Left ventricle myocardium inferior (tissue), 1 donor: ENCODE results near the gene KDM2A. TPM values are rescaled to one million over a fixed set of nuclear protein-coding genes. Genes with fewer than 3 reads are reported as not detected.

Source experiments
- DNase-seq: peaks from one replicate; pipeline ENCODE4 v3.0.0-alpha.2; 2020
- H3K27ac ChIP-seq: fragments of 200-600 bp; replicated peaks from 2 replicates; pipeline ENCODE4 v1.8.0; 2021
- H3K27me3 ChIP-seq: fragments of 200-600 bp; 2 replicates; pipeline ENCODE4 v1.8.0; 2021; ENCODE audit warnings: low read depth
- H3K36me3 ChIP-seq: fragments of 200-600 bp; 2 replicates; pipeline ENCODE4 v1.8.0; 2021
- H3K4me1 ChIP-seq: fragments of 200-600 bp; 2 replicates; pipeline ENCODE4 v1.8.0; 2021
- H3K4me3 ChIP-seq: fragments of 200-600 bp; 2 replicates; pipeline ENCODE4 v1.8.0; 2021; ENCODE audit warnings: mild to moderate bottlenecking, moderate library complexity
- H3K9me3 ChIP-seq: fragments of 200-600 bp; replicated peaks from 2 replicates; pipeline ENCODE4 v1.8.0; 2021
- CTCF ChIP-seq: fragments of 200-600 bp; IDR thresholded peaks from 2 replicates; pipeline ENCODE4 v1.8.0; 2021; ENCODE audit warnings: antibody characterized with exemption, mild to moderate bottlenecking, borderline replicate concordance
- intact Hi-C: fragments of 100-400 bp; cut with micrococcal nuclease; formaldehyde crosslinking; loops from one replicate; pipeline ENCODE4 v1.11.0; 2022
- long read RNA-seq: library from polyadenylated mRNA; unstranded; transcript quantifications from one replicate; pipeline ENCODE4 v2.0.0, GENCODE V29; 2021
- total RNA-seq: library from RNA; stranded (reverse); fragmentation: NEBNext Ultra II Directional; extraction: Animal tissue kit (Norgen Biotek cat#: 25700); gene quantifications from one replicate; pipeline ENCODE4 v1.2.1, GENCODE V29; 2021
- donor health status: DM: no; HTN: yes; CAD: no; lungs with severe emphysema.

Gene KDM2A
- 37.6 TPM for total RNA-seq
- long read RNA-seq, partial matches to known transcripts = 6 of 17 reads
- long read RNA-seq, other reads (novel, unspliced or antisense) = 11 of 17 reads

GRCh38 chr11:67118801-67119584 lies at the start of gene KDM2A:
Gene KDM2A (plus strand): TSS chr11:67119263. CDS start chr11:67121317, 2,054 bp downstream.
- Histone ChIP-seq H3K4me3 (peak within 1 kb of the TSS; percentile 96), H3K27ac (peak within 1 kb of the TSS; percentile 98), H3K36me3 (peaks cover 9% of the 10 kb centered on the region), H3K9me3 (no peaks in the 10 kb centered on the region), H3K27me3 (no peaks in the 10 kb centered on the region), H3K4me1 (peaks cover 46% of the 10 kb centered on the region)
- intact Hi-C loops = no loop called here
- TF ChIP-seq CTCF = peak; percentile 42
- peak; percentile 99 for DNase-seq

GRCh38 chr11:67071420-67072284 lies 47.4 kb upstream of the KDM2A start:
- peak; percentile 94 for TF ChIP-seq CTCF
- H3K36me3 ChIP-seq = no peaks in the 10 kb centered on the region
- peak; percentile 80 for DNase-seq
- H3K4me3 ChIP-seq = peak overlapping the region; percentile 63
- no peaks in the 10 kb centered on the region for H3K27me3 ChIP-seq
- H3K4me1 ChIP-seq = peaks cover 6% of the 10 kb centered on the region
- intact Hi-C loops = no loop called here
- no peak overlapping the region for H3K27ac ChIP-seq
- no peaks in the 10 kb centered on the region for H3K9me3 ChIP-seq

- TF ChIP-seq CTCF = no peak
- Histone ChIP-seq H3K27me3 (no peaks in the 10 kb centered on the region), H3K4me3 (no peak overlapping the region), H3K4me1 (peaks cover 5% of the 10 kb centered on the region), H3K9me3 (no peaks in the 10 kb centered on the region), H3K27ac (no peak overlapping the region), H3K36me3 (no peaks in the 10 kb centered on the region)
- intact Hi-C loops = no loop called here
- DNase-seq = no peak
Observed at GRCh38 chr11:67072295-67072694, 46.8 kb upstream of the KDM2A start.

- no peaks in the 10 kb centered on the region for H3K36me3 ChIP-seq
- H3K4me1 ChIP-seq = peaks cover 5% of the 10 kb centered on the region
- no peak for DNase-seq
- H3K4me3 ChIP-seq = no peak overlapping the region
- no peak overlapping the region for H3K27ac ChIP-seq
- intact Hi-C loops = no loop called here
- TF ChIP-seq CTCF = no peak
- H3K27me3 ChIP-seq = no peaks in the 10 kb centered on the region
- no peaks in the 10 kb centered on the region for H3K9me3 ChIP-seq
Observed at GRCh38 chr11:67073908-67074307, 45.2 kb upstream of the KDM2A start.

GRCh38 chr11:67076202-67076601 lies 42.9 kb upstream of the KDM2A start:
- no peaks in the 10 kb centered on the region for H3K9me3 ChIP-seq
- no peak overlapping the region for H3K4me3 ChIP-seq
- intact Hi-C loops = no loop called here
- no peak overlapping the region for H3K27ac ChIP-seq
- no peaks in the 10 kb centered on the region for H3K27me3 ChIP-seq
- H3K4me1 ChIP-seq = peaks cover 5% of the 10 kb centered on the region
- no peak for DNase-seq
- H3K36me3 ChIP-seq = no peaks in the 10 kb centered on the region
- no peak for TF ChIP-seq CTCF
